Kidney epithelial cell (primary cell): ENCODE measurements around the gene SPRYD4. TPM values are rescaled to one million over a fixed set of nuclear protein-coding genes. Genes with fewer than 3 reads are reported as not detected.

Experiments used
- DNase-seq: peaks from one replicate; pipeline ENCODE4 v3.0.0-alpha.2; 2010; ENCODE audit warnings: low read depth
- H3K27me3 ChIP-seq: 2 replicates; pipeline ENCODE4 v1.6.0; 2011; ENCODE audit warnings: low read length; ENCODE audit not compliant: control insufficient read depth, insufficient read depth
- H3K36me3 ChIP-seq: 2 replicates; pipeline ENCODE4 v1.5.1; 2011; ENCODE audit warnings: low read length; ENCODE audit not compliant: control insufficient read depth, insufficient read depth
- H3K4me3 ChIP-seq: 2 replicates; pipeline ENCODE4 v1.5.1; 2011; ENCODE audit warnings: low read depth, mild to moderate bottlenecking, control low read depth, low read length
- CTCF ChIP-seq: IDR thresholded peaks from 2 replicates; pipeline ENCODE4 v1.5.1; 2011; ENCODE audit warnings: mild to moderate bottlenecking, moderate library complexity, low read length, control low read depth, inconsistent platforms; ENCODE audit not compliant: insufficient read depth, poor library complexity, severe bottlenecking
- total RNA-seq: library from RNA; depleted of rRNA; stranded (reverse); fragments of >200 nt; gene quantifications from 2 replicates; pipeline ENCODE4 v1.2.3, GENCODE V29; 2015

The SPRYD4 gene
- total RNA-seq, 1 donor from 2014 or later: 1.1 TPM

DNA sequence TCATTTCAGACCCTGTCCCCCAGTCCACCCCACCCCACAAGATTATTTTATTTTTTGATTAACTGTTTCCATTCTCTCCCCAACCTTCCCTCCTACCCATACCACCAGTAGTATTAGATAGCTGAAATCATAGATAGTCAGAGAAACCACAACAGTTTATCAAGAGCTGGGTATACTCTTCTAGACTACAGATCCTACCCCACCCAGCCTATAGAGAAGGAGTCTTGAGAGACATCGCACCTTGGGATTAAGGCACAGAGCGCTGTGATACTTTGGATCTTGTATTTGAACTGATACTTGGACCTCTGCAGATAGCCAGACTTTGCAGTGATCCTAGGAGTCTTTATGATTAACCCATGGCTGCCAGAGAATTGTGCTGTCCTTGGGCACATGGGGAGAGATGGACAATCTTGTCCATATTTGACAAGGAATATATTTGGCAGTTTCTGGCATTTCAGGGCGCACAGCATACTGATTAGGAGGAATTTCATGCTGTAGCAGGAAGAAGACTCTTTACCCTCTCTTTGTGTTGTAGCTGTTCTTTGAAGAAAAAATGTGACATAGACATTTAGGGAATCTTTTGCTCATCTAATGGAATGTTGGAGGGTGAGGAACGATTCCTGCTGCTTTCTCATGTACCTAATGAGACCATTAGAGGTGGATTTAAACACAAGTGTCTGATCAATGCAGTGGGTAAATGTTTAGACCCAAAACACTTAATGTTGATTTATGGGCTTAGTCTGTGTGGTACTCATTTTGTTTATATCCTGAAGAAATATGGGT, 54.2 kb downstream of the SPRYD4 start:
- H3K36me3 ChIP-seq: no peaks in the 10 kb centered on the region
- H3K27me3 ChIP-seq: no peaks in the 10 kb centered on the region
- no peak for DNase-seq
- peak overlapping the region; percentile 65 for H3K4me3 ChIP-seq
- TF ChIP-seq CTCF: no peak

GRCh38 chr12:56528846-56529245, 60.5 kb downstream of the SPRYD4 start:
- Histone ChIP-seq H3K36me3 (no peaks in the 10 kb centered on the region), H3K4me3 (no peak overlapping the region), H3K27me3 (no peaks in the 10 kb centered on the region)
- no peak for DNase-seq
- TF ChIP-seq CTCF: no peak

Other genes starting within 250 kb of the SPRYD4 start
- gene RNF41, start 246.7 kb upstream of the SPRYD4 start, total RNA-seq: 77.4 and 94.0 TPM in 2 replicates
- gene NABP2, start 244.2 kb upstream of the SPRYD4 start, total RNA-seq: 38.9 and 47.6 TPM in 2 replicates
- gene SLC39A5, start 238.5 kb upstream of the SPRYD4 start, total RNA-seq: 0.08 TPM in 1 of 2 replicates, not detected in the other
- gene ANKRD52, start 210.2 kb upstream of the SPRYD4 start, total RNA-seq: 38.8 and 45.2 TPM in 2 replicates
- gene COQ10A, start 201.6 kb upstream of the SPRYD4 start, total RNA-seq: 13.7 and 14.6 TPM in 2 replicates
- gene CS, start 168.2 kb upstream of the SPRYD4 start, total RNA-seq: 126 and 143 TPM in 2 replicates
- 134 and 150 TPM in 2 replicates for gene CNPY2, start 152.6 kb upstream of the SPRYD4 start, total RNA-seq
- 21.6 and 33.4 TPM in 2 replicates for gene PAN2, start 134.6 kb upstream of the SPRYD4 start, total RNA-seq
- 30.9 and 33.6 TPM in 2 replicates for gene IL23A, start 129.7 kb upstream of the SPRYD4 start, total RNA-seq
- 125 and 133 TPM in 2 replicates for gene STAT2, start 108.5 kb upstream of the SPRYD4 start, total RNA-seq
- gene APOF, start 105.7 kb upstream of the SPRYD4 start, total RNA-seq: not detected in 2 replicates
- gene TIMELESS, start 19.2 kb upstream of the SPRYD4 start, total RNA-seq: 10.3 and 15.5 TPM in 2 replicates
- gene MIP, start 13.9 kb upstream of the SPRYD4 start, total RNA-seq: not detected in 2 replicates
- gene GLS2, start 19.6 kb downstream of the SPRYD4 start, total RNA-seq: 2.3 and 3.3 TPM in 2 replicates
- gene RBMS2, start 53.2 kb downstream of the SPRYD4 start, total RNA-seq: 37.2 and 42.4 TPM in 2 replicates
- gene BAZ2A, start 161.7 kb downstream of the SPRYD4 start, total RNA-seq: 37.9 and 49.9 TPM in 2 replicates
- 399 and 419 TPM in 2 replicates for gene ATP5F1B, start 177.4 kb downstream of the SPRYD4 start, total RNA-seq
- 114 and 119 TPM in 2 replicates for gene PTGES3, start 219.7 kb downstream of the SPRYD4 start, total RNA-seq